Activated CD4-positive, alpha-beta T cell treated with anti-CD3 and anti-CD28 coated beads, Interleukin-2, Interleukin-4, amounts not matched to agents 100 ng/mL and 50 ng/mL, durations not matched to agents 16 hours and 8 hours (primary cell): ENCODE measurements around the gene PLXNA2.

ENCODE experiments used
- DNase-seq: peaks from one replicate; pipeline ENCODE4 v3.0.0-alpha.2; 2020; ENCODE audit warnings: low spot score

PLXNA2 gene, protein sequence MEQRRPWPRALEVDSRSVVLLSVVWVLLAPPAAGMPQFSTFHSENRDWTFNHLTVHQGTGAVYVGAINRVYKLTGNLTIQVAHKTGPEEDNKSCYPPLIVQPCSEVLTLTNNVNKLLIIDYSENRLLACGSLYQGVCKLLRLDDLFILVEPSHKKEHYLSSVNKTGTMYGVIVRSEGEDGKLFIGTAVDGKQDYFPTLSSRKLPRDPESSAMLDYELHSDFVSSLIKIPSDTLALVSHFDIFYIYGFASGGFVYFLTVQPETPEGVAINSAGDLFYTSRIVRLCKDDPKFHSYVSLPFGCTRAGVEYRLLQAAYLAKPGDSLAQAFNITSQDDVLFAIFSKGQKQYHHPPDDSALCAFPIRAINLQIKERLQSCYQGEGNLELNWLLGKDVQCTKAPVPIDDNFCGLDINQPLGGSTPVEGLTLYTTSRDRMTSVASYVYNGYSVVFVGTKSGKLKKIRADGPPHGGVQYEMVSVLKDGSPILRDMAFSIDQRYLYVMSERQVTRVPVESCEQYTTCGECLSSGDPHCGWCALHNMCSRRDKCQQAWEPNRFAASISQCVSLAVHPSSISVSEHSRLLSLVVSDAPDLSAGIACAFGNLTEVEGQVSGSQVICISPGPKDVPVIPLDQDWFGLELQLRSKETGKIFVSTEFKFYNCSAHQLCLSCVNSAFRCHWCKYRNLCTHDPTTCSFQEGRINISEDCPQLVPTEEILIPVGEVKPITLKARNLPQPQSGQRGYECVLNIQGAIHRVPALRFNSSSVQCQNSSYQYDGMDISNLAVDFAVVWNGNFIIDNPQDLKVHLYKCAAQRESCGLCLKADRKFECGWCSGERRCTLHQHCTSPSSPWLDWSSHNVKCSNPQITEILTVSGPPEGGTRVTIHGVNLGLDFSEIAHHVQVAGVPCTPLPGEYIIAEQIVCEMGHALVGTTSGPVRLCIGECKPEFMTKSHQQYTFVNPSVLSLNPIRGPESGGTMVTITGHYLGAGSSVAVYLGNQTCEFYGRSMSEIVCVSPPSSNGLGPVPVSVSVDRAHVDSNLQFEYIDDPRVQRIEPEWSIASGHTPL (N-terminal part only)

DNA sequence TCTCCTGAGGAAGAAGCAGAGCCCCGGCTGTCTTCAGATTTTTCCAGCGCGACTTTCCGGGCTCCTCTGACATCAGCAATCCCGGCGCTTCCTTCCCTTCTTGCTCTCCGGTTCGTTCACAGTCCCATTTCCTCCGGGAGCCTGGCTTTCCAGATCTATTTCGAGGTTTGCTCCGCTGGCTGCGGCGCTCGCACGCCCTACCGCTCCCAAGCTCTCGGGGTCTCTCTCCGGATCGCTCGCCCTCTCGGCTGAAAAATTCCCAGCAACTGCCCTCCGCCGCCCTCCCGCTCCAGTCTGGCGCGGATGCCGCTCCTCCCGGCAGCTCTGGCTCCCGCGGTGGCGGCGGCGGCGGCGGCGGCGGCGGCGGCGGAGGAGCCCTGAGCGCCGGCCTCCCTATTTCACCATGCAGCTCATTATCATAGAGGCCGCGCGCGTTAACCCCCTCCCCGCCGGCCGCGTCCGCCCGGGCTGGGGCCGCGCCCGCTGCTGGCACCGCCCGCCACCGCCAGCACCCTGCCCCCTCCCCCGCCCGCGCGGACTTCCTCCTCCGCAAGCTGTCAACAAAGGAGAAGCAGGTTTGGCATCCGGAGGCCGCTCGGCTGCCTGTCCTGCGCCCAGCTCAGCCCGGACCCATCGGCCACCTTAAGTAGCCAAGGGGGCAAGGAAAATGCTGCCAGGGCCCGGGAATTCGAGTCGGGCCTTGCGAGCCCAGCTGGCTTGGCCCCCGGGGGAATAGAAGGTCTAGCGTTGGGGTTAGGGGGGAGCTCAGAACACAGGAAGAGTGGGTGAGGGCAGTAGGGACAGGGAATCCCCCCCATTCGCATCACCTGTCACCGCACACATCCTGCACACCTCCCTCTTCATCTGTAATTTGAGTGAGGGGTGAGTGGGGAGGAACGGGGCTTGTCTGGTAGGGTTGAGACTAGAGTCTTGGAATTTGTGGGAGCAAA is at the start of gene PLXNA2:
Gene PLXNA2 (minus strand): TSS at position 418 of the 950 bp plus-strand sequence. CDS start 26,462 bp downstream, outside the sequence.
- peak; percentile 62 for DNase-seq

DNA sequence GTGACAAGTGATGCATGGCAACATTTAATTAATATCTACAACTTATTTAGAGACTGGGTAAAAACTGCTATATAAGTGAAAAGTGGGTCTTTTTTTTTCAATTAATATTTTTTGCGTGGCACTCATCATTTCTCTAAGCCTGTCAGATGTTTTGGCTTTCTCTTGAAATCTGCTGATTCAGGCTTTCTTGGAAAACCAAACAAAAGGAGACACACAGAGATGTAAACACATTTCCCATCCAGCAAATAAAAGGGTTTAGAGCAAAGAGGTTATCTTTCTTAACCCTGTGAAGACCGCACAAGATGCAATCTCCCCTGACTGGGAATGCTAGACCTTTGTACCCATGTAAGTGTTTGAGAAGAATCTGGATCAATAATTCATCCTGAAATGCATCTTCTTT is 48.7 kb upstream of the PLXNA2 start:
- DNase-seq, result no peak

DNA sequence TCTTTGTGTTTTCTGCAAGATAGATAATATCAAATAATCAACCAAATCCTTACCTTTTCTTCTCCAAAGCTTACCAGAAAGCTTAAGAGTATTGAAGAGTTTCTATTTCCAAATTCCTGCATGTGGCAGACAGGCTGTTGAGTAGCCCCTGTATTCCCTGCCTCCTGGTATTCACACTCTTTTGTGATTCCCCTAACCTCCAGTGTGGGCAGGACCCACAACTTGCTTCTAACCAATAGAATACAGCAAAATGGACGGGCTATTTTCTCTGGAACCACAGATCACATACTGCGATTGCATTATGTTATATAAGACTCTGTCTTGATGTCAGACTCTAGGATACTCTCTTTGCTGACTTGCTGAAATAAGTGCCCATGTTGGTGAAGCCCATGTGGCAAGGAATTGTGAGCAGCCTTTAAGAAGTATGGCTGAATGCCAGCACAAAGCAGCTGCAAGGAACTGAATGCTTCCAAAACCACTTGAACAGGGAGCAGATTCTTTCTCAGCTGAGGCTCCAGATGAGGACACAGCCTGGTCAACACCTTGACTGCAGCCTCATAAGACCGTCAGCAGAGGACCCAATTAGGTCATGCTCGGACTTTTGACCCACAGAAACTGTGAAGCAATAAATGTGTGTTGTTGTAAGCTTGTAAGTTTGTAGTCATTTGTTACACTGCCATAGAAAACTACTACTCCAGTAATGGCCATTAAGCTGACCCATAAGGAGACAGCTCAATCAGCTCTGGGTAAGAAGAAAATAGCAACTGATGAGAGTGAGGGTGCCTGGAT is 47.9 kb upstream of the PLXNA2 start:
- DNase-seq, result no peak

GRCh38 chr1:208291129-208291528 is 46.9 kb upstream of the PLXNA2 start:
- DNase-seq, result no peak

DNA sequence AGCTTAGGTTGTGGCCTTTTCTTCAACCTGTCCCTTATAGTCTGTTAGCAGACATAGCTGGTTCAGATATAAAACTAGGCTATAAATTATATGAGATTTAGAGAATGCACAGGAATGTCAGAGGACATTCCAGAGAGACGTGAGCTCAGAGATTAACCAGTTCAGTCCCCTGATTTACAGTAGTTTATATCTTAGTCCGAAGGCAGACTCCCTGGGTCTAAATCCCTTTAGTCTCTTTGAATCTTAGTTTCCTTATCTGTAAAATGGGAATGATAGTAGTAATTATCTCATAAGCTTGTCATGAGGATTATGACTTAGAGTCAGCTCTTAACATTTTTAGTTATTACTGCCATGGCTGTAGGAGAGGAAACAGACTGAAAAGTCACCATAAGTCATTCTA is 45.5 kb upstream of the PLXNA2 start:
- DNase-seq, result no peak

DNA sequence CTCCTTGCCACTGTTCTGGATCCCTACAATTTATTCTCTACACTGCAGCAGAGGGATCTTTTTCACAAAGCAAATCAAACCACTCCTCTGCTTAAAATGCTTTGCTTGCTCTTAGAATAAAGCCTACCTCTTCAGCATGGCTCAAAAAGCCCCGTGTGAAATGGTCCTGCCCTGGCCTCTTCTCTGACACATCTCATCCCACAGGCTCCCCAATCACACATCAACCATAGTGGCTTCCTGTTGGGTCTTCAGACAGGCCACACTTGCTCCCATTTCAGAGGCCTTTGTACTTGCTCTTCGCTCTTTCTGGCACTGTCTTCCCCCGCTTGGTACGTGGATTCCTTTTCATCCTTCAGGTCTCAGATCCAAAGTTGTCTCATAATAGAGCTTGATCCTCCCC is 44.3 kb upstream of the PLXNA2 start:
- no peak for DNase-seq

DNA sequence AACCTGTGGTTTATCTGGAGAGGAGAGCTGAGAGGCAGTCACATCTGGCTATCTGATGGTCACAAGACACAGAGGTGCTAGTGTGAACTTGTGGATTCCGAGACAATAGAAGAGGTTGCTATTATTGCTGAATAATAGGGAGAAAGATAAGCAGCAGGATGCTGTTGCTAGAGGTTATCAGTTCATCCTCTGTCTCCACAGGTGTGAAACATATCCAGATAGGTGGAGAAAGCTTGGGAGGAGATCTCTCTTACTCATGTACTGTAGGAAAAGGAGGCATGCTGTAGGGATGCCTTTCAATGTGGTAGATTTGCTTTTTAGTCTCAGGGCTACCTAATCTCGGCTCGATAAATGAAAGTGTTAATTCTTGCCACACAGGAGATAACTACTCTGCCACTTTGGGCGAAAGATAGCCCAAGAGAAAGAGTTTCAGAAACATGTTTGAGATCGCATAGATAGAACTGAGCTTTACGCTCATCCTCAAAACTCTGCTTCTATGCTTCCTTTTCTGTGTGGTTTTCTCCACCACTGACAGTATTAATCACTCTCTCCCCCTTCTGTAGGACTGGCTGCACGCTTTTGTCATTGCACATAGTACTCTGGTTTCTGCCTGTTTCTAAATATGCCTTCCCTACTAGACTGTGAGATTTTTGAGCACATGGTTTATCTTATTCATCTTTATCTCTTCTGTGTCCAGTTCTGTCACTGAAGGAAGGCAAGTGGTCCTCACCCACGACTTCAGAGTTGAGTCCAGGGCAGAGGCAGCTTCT is 36.7 kb upstream of the PLXNA2 start:
- no peak for DNase-seq

GRCh38 chr1:208279826-208280588 is 35.8 kb upstream of the PLXNA2 start:
- DNase-seq, result no peak

- DNase-seq, result no peak
These were observed 34.5 kb upstream of the PLXNA2 start for GRCh38 chr1:208278638-208279037.

DNA sequence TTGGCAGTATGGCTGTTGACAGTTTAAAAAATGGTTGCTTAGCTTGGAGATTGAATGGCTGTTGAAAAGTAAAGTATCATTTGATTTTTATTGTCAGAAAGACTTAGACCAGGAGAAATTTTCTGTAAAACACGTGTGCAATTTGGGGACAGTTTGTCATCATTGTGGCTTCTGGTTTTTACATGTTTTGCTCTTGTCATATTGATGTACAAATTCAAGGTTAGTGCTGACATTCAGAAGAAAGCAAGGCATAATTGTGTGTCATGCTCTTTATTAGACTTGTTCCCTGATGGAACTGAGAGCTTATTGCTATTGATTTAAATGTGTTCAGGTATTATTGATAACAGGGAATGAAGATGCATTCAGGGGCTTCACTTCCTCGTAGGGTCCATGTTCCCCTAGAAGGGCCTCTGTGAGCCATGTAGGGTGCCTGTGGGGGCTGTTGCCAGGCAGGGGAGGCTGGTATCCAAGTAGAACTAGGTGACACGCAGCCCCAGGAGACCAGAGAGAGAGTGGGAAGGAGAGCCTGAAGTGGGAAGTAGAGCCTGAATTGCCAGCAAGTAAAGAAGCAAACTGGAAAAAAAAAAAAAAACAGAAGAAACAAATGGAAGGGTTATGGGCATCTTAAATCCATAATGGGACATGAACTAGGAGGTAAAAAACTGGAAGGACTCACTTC is 32.7 kb upstream of the PLXNA2 start:
- DNase-seq, result no peak

DNA sequence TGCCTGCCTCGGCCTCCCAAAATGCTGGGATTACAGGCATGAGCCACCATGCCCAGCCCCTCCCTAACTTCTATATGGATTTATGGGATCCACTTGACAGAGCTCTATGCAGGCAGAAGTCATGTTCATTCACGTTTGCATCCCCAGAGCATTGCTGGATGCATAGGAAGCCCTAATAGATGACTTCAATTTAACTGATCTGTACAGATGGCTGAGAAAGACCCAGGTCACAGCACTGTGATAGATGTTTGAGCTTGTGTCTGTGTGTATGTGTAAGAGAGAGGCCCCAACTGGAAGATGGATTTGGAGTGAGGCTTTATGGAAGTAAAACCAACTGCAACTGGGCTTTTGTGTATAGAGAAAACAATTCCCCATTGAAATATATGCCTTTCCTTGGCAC is 30.9 kb upstream of the PLXNA2 start:
- DNase-seq, result no peak

DNA sequence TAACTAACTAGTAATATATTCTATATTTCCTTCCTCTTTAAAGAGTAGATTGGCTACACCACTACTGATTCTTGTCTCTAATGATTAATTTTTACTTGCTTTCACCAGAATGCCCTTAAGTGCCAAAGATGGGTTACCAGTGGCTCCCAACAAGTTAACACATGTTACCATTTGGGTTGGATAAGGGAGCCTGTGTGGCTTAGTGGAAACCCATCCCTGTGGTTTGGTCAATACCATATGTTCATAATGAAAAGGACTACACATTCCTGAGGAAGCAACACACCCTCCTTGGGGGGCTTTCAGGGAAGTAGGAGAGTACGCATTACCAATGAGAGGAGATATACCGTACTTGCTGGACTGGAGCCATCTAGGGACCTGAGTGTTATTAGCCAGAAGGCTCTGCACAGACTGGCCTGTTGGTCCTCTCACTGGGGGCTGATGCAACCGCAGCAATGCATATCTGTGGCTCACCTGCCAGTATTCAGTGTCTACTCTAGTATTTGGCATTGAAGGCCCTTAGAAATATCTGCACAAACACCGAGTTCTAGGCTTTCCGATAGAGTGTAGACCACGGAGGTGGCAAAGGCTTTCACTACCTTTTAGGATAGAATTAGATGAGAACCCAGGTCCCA is 29.3 kb upstream of the PLXNA2 start:
- DNase-seq, result no peak

DNA sequence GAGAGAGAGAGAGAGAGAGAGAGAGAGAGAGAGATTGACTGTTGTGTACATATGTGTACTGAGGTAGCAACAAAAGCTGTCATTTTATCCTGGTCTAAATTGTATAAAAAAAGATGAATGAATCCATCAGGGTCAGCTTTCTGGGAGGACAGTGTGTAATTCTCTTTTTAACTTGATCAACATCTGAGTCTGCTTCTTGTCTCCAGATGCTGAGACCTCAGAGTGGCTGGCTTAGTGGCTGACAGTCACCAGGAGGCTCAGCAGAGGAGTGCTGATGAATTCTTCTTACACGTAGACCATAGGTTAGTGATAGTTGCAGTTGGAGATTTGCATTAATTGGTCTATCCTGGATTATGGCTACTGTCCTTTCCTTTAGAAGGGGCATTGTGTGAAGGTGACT is 28.5 kb upstream of the PLXNA2 start:
- DNase-seq, result no peak

- DNase-seq, result no peak
These were observed 28.1 kb upstream of the PLXNA2 start for GRCh38 chr1:208272311-208272710.

DNA sequence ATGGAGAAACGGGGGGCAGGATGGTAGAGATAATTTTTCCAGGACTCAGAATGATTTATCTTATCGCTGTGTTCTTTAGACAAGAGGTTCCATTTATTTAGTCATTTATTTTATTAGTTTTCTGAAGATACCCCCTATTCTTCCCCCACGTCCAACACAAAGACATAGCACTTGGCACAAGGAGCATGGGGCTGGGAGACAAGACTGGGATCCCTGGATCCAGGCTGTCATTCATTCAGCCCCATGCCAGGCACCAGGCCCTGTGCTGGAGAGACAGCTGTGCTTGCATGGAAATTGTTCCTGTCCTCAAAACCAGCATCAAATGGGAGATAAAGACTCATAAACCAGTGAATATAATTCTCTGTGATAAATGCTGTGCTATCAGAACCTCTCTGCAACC is 27.1 kb upstream of the PLXNA2 start:
- DNase-seq, result no peak

DNA sequence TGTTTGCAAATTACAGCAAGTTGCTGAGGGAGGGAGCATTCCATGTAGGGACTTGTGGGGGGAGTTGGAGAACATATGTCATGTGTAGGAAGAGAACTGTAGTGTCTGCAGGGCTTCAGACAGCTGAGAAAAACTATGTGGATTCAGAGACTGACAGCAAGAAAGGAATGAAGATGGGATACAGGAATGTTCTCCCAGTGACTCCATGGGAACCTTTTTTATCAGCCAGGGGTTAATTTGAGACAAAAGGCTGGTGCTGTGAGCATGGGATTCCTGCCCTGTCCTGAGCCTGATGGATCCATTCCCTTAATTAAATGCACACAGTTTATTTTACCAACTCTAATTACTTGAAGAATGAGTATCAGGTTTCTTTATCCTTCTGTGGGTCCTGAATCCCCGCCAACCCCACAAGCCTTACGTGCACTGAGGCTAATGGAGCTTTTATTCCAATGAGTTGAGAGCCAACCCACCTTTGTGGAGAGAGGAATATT is 26.5 kb upstream of the PLXNA2 start:
- DNase-seq, result no peak

- DNase-seq, result no peak
These were observed 25.1 kb upstream of the PLXNA2 start for GRCh38 chr1:208269338-208269666.
